GM12878 (cell line): ENCODE results near the gene ICA1L. TPM values are rescaled to one million over a fixed set of nuclear protein-coding genes. Genes with fewer than 3 reads are reported as not detected.
A peak's percentile ranks its signal among the peaks of the same experiment; 100 is the strongest.

Experiments used
- ATAC-seq: fragments of 200-7000 bp; cut with Tn5 transposase; 3 replicates; pipeline ENCODE4 v1.9.1; 2020; ENCODE audit warnings: mild to moderate bottlenecking, moderate library complexity
- BruUV-seq: library from RNA; stranded (reverse); fragments of 400-500 nt; replicated peaks from 2 replicates; lab custom pipeline; 2021; lab: Mats Ljungman, UMichigan
- CTCF ChIA-PET: fragments of 300-600 bp; sonication (Branson Sonifier 250); formaldehyde crosslinking; extraction: SDS; loops from one replicate; lab custom pipeline; 2021; ENCODE audit warnings: inconsistent platforms; lab: Yijun Ruan, JAX
- POLR2A ChIA-PET: fragments of 350-600 bp; formaldehyde crosslinking; extraction: SDS; loops from one replicate; lab custom pipeline; 2021; ENCODE audit warnings: inconsistent platforms; lab: Charles Lee
- RAD21 ChIA-PET: fragments of 300-600 bp; sonication (Branson Sonifier 250); formaldehyde crosslinking; loops from one replicate; lab custom pipeline; 2023; ENCODE audit warnings: antibody characterized with exemption; ENCODE audit not compliant: unreplicated experiment; lab: Charles Lee
- SMC1A ChIA-PET: fragments of 300-600 bp; sonication (Branson Sonifier 250); formaldehyde crosslinking; loops from one replicate; lab custom pipeline; 2023; ENCODE audit not compliant: unreplicated experiment, uncharacterized antibody; lab: Charles Lee
- DNase-seq: peaks from one replicate; pipeline ENCODE4 v3.0.0-alpha.2; 2011; ENCODE audit warnings: low read depth, low spot score
- FAIRE-seq: peaks from 3 replicates; lab custom pipeline; 2011; peaks lifted over from hg19 to GRCh38; lab: Jason Lieb, UNC
- H2AFZ ChIP-seq: 2 replicates; pipeline ENCODE4 v1.6.0; 2011; ENCODE audit warnings: low read depth, low read length, control low read depth; ENCODE audit not compliant: control insufficient read depth
- H3K27ac ChIP-seq: 2 replicates; pipeline ENCODE4 v1.5.1; 2011; ENCODE audit warnings: control low read depth; ENCODE audit not compliant: control insufficient read depth, insufficient read depth
- H3K27me3 ChIP-seq, 2 experiments: replicated peaks in 1 of 2; 2 replicates each; pipeline versions ENCODE4 v1.6.0 to v1.6.1; 2011; ENCODE audit warnings: low read length in 1 of 2; ENCODE audit not compliant: control insufficient read depth in 2 of 2, insufficient read depth in 2 of 2
- H3K36me3 ChIP-seq, 2 experiments: 2 replicates each; pipeline ENCODE4 v1.5.1; 2011; ENCODE audit warnings: low read length in 1 of 2; ENCODE audit not compliant: control insufficient read depth in 2 of 2, insufficient read depth in 2 of 2
- H3K4me1 ChIP-seq: 2 replicates; pipeline ENCODE4 v1.6.1; 2011; ENCODE audit warnings: mild to moderate bottlenecking, low read length, moderate library complexity, mixed read lengths; ENCODE audit not compliant: control insufficient read depth, insufficient read depth
- H3K4me2 ChIP-seq: 2 replicates; pipeline ENCODE4 v1.6.0; 2011; ENCODE audit warnings: control low read depth; ENCODE audit not compliant: control insufficient read depth, insufficient read depth
- H3K4me3 ChIP-seq: fragments of 200-600 bp; sonication (generic); 2 replicates; pipeline ENCODE4 v1.5.1; 2016
- H3K79me2 ChIP-seq: 2 replicates; pipeline ENCODE4 v1.6.0; 2011; ENCODE audit warnings: low read length; ENCODE audit not compliant: control insufficient read depth, insufficient read depth
- H3K9ac ChIP-seq: 2 replicates; pipeline ENCODE4 v1.8.0; 2011; ENCODE audit warnings: low read length, control low read depth, mixed read lengths; ENCODE audit not compliant: control insufficient read depth, insufficient read depth
- H3K9me3 ChIP-seq: replicated peaks from 3 replicates; pipeline ENCODE4 v1.5.1; 2011; ENCODE audit warnings: mild to moderate bottlenecking, low read length; ENCODE audit not compliant: control insufficient read depth, insufficient read depth
- H4K20me1 ChIP-seq: 2 replicates; pipeline ENCODE4 v1.6.0; 2011; ENCODE audit not compliant: control insufficient read depth, insufficient read depth
- BCL11A ChIP-seq: IDR thresholded peaks from 2 replicates; pipeline ENCODE4 v1.6.1; 2011; ENCODE audit warnings: low read depth, low read length
- GABPA ChIP-seq: IDR thresholded peaks from 2 replicates; pipeline ENCODE4 v1.6.1; 2014; ENCODE audit warnings: antibody characterized with exemption, low read depth, mild to moderate bottlenecking, inconsistent platforms
- POLR2AphosphoS2 ChIP-seq: IDR thresholded peaks from 2 replicates; pipeline ENCODE4 v1.6.1; 2011; ENCODE audit warnings: low read depth, mild to moderate bottlenecking, low read length, improper control_type of control experiment, moderate library complexity
- TCF3 ChIP-seq: IDR thresholded peaks from 2 replicates; pipeline ENCODE4 v1.6.1; 2012; ENCODE audit warnings: low read depth, mild to moderate bottlenecking, low read length, borderline replicate concordance; ENCODE audit not compliant: insufficient read depth
- TCF7 ChIP-seq: IDR thresholded peaks from 2 replicates; pipeline ENCODE4 v1.6.1; 2014; ENCODE audit warnings: antibody characterized with exemption, borderline replicate concordance
- WGBS: methylation state at CpG from one replicate; pipeline ENCODE4 v1.1.6; 2016; ENCODE audit warnings: low lambda C conversion rate; ENCODE audit not compliant: insufficient replicate concordance, insufficient coverage; ENCODE audit errors: missing lambda C conversion rate; 5-methylcytosine and 5-hydroxymethylcytosine counted together
- in situ Hi-C: fragments of 300-500 bp; cut with MboI; formaldehyde crosslinking; loops from 9 replicates; pipeline ENCODE4 v1.14.3; 2018; ENCODE audit warnings: mixed read lengths
- intact Hi-C: fragments of 100-400 bp; cut with micrococcal nuclease; formaldehyde crosslinking; loops from one replicate; pipeline ENCODE4 v1.14.2; 2022; ENCODE audit not compliant: unreplicated experiment
- polyA plus RNA-seq, 11 experiments: library from polyadenylated mRNA; depleted of rRNA in 4 of 11; unstranded in 6 of 11; stranded (reverse) in 5 of 11; fragments of >200 nt; fragmentation: Nextera tagmentation in 4 of 11; fragmentation: Illumina TruSeq in 1 of 11; extraction: Ambion mirVana in 4 of 11; extraction: Trizol in 1 of 11; gene quantifications; 1 replicate in 1 of 11; 2 replicates in 10 of 11; pipeline versions ENCODE4 v1.2.1 to v1.2.3, GENCODE V29; 2011 to 2016; ENCODE audit warnings: inconsistent platforms in 2 of 11, missing spikeins in 2 of 11, low read depth in 1 of 11
- total RNA-seq, 4 experiments: library from RNA; depleted of rRNA in 3 of 4; stranded (reverse); fragments of >200 nt in 3 of 4; fragmentation: Illumina TruSeq in 1 of 4; extraction: Trizol in 1 of 4; gene quantifications; 2 replicates each; pipeline versions ENCODE4 v1.2.1 to v1.2.3, GENCODE V29; 2013 to 2021
- TF ChIP-seq, protein P1 (sequence below): fragments of 150-350 bp; IDR thresholded peaks from 2 replicates; pipeline ENCODE4 v1.6.1; 2016; ENCODE audit warnings: low read depth, low read length
- TF ChIP-seq, protein P2 (sequence below): fragments of 450-650 bp; IDR thresholded peaks from 2 replicates; pipeline ENCODE4 v1.6.1; 2017; ENCODE audit warnings: mild to moderate bottlenecking, moderate library complexity

Gene ICA1L
- total and polyA plus RNA-seq, 10 of the 15 experiments (the other 5 are each of a cell fraction or from before 2014, with no cell fraction given), result 0.85 to 7.4 (median 3.6) TPM

DNA sequence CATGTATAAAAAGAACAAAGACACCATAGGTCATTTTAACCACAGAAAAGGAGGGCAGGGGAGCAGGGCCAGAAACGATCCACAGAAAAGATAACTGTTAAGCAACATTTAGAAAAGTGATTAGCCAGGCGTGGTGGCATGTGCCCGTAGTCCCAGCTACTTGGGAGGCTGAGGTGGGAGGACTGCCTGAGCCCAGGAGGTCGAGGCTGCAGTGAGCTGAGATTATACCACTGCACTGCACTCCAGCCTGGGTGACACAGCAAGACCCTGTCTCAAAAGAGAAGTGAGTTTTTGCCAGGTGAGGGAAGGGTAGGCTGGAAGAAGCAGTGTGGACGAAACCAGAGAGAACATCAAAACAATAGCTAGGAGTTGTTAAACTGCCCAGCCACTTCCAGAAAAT, 36.6 kb upstream of the ICA1L start:
- CTCF ChIA-PET, result interaction anchor here (1.6 to 1.7 kb wide), 2 partner anchors 38 to 320 kb away, joined by 4 to 5 read pairs; no protein-coding TSS in a partner anchor

More for the DNA sequence above, 36.6 kb upstream of the ICA1L start:
- H3K4me3 ChIP-seq, result peak overlapping the region; percentile 19; the same call in 1 of the 2 replicates
- no peaks in the 10 kb centered on the region for H3K36me3 ChIP-seq
- 77% methylated on average over 5 of the region's 5 CpGs for WGBS
- no peak overlapping the region for H3K27ac ChIP-seq
- DNase-seq, result no peak
- no peak for ATAC-seq
- no TSS peak for BruUV-seq
- H4K20me1 ChIP-seq, result no peaks in the 10 kb centered on the region
- H2AFZ ChIP-seq, result no peak overlapping the region
- intact Hi-C loops, result no loop called here
- peaks cover 5% of the 10 kb centered on the region for H3K4me1 ChIP-seq
- peaks cover 5% of the 10 kb centered on the region for H3K9me3 ChIP-seq
- H3K79me2 ChIP-seq, result peaks cover 47% of the 10 kb centered on the region
- RAD21 ChIA-PET, result interaction anchor here (0.9 kb wide), 1 partner anchor 56 kb away, joined by 3 read pairs; no protein-coding TSS in a partner anchor
- H3K4me2 ChIP-seq, result no peak overlapping the region
- SMC1A ChIA-PET, result interaction anchor here (1.1 to 1.9 kb wide), 3 partner anchors 11 to 110 kb away, joined by 3 to 5 read pairs (median 3); no protein-coding TSS in a partner anchor
- no peak for FAIRE-seq
- in situ Hi-C loops, result no loop called here
- POLR2A ChIA-PET, result interaction anchor here (1.0 kb wide), 1 partner anchor 37 kb away, joined by 3 read pairs; the partner anchor contains the start of gene ICA1L
- TF ChIP-seq TCF7 (no peak), TCF3 (no peak), GABPA (no peak), POLR2AphosphoS2 (no peak), BCL11A (no peak)
- TF ChIP-seq, protein P1, sequence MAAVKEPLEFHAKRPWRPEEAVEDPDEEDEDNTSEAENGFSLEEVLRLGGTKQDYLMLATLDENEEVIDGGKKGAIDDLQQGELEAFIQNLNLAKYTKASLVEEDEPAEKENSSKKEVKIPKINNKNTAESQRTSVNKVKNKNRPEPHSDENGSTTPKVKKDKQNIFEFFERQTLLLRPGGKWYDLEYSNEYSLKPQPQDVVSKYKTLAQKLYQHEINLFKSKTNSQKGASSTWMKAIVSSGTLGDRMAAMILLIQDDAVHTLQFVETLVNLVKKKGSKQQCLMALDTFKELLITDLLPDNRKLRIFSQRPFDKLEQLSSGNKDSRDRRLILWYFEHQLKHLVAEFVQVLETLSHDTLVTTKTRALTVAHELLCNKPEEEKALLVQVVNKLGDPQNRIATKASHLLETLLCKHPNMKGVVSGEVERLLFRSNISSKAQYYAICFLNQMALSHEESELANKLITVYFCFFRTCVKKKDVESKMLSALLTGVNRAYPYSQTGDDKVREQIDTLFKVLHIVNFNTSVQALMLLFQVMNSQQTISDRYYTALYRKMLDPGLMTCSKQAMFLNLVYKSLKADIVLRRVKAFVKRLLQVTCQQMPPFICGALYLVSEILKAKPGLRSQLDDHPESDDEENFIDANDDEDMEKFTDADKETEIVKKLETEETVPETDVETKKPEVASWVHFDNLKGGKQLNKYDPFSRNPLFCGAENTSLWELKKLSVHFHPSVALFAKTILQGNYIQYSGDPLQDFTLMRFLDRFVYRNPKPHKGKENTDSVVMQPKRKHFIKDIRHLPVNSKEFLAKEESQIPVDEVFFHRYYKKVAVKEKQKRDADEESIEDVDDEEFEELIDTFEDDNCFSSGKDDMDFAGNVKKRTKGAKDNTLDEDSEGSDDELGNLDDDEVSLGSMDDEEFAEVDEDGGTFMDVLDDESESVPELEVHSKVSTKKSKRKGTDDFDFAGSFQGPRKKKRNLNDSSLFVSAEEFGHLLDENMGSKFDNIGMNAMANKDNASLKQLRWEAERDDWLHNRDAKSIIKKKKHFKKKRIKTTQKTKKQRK, result no peak
- TF ChIP-seq, protein P2, sequence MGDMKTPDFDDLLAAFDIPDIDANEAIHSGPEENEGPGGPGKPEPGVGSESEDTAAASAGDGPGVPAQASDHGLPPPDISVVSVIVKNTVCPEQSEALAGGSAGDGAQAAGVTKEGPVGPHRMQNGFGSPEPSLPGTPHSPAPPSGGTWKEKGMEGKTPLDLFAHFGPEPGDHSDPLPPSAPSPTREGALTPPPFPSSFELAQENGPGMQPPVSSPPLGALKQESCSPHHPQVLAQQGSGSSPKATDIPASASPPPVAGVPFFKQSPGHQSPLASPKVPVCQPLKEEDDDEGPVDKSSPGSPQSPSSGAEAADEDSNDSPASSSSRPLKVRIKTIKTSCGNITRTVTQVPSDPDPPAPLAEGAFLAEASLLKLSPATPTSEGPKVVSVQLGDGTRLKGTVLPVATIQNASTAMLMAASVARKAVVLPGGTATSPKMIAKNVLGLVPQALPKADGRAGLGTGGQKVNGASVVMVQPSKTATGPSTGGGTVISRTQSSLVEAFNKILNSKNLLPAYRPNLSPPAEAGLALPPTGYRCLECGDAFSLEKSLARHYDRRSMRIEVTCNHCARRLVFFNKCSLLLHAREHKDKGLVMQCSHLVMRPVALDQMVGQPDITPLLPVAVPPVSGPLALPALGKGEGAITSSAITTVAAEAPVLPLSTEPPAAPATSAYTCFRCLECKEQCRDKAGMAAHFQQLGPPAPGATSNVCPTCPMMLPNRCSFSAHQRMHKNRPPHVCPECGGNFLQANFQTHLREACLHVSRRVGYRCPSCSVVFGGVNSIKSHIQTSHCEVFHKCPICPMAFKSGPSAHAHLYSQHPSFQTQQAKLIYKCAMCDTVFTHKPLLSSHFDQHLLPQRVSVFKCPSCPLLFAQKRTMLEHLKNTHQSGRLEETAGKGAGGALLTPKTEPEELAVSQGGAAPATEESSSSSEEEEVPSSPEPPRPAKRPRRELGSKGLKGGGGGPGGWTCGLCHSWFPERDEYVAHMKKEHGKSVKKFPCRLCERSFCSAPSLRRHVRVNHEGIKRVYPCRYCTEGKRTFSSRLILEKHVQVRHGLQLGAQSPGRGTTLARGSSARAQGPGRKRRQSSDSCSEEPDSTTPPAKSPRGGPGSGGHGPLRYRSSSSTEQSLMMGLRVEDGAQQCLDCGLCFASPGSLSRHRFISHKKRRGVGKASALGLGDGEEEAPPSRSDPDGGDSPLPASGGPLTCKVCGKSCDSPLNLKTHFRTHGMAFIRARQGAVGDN, result no peak
- H3K27me3 ChIP-seq, result no peaks in the 10 kb centered on the region
- no peak overlapping the region for H3K9ac ChIP-seq
